WERI-Rb-1 (cell line): ENCODE measurements around the gene SIGLEC9.

Source experiments
- DNase-seq: peaks from one replicate; pipeline ENCODE4 v3.0.0-alpha.2; 2020
- H3K27ac ChIP-seq: fragments of 250-450 bp; sonication (Bioruptor Pico); 2 replicates; pipeline ENCODE4 v1.5.1; 2020; ENCODE audit warnings: mild to moderate bottlenecking, moderate library complexity
- H3K27me3 ChIP-seq: fragments of 250-450 bp; sonication (Bioruptor Pico); 2 replicates; pipeline ENCODE4 v1.5.1; 2021; ENCODE audit warnings: mild to moderate bottlenecking, low read depth, moderate library complexity; ENCODE audit not compliant: insufficient read depth, severe bottlenecking
- H3K36me3 ChIP-seq: fragments of 250-450 bp; sonication (Bioruptor Pico); 2 replicates; pipeline ENCODE4 v1.5.1; 2020; ENCODE audit warnings: mild to moderate bottlenecking, moderate library complexity
- H3K4me3 ChIP-seq: 2 replicates; pipeline ENCODE4 v1.5.1; 2011; ENCODE audit warnings: low read depth, mild to moderate bottlenecking, control low read depth, low read length
- H3K9me3 ChIP-seq: fragments of 250-450 bp; sonication (Bioruptor Pico); 2 replicates; pipeline ENCODE4 v1.5.1; 2021; ENCODE audit warnings: mild to moderate bottlenecking, moderate library complexity; ENCODE audit not compliant: severe bottlenecking
- TF ChIP-seq, protein P1 (sequence below): IDR thresholded peaks from 2 replicates; pipeline ENCODE4 v1.5.1; 2011; ENCODE audit warnings: low read depth, mild to moderate bottlenecking, control low read depth, inconsistent platforms, low read length

The SIGLEC9 gene

DNA sequence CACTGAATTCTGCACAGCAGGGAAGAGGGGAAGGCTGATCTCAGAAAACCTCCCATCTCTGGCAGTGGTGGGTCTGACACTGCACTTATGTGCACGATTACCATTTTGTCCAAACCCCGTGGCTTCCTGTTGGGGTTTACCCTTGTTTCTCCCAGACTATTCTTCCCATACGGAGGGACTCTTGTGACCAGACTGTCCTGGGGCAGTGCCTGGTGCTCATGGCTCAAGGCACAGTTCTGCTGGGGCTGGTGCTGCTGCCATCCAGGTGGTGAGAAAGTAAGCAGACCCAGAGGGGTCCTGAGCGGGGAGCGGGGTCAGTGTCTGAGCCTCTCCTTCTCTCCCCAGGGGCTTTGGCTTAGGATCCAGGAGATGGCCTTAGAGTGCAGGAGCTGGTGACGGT lies 5.1 kb upstream of the SIGLEC9 start:
- Histone ChIP-seq H3K9me3 (no peaks in the 10 kb centered on the region), H3K27ac (no peak overlapping the region), H3K36me3 (no peaks in the 10 kb centered on the region), H3K27me3 (peaks cover 87% of the 10 kb centered on the region), H3K4me3 (no peak overlapping the region)
- DNase-seq: no peak
- TF ChIP-seq, protein P1, sequence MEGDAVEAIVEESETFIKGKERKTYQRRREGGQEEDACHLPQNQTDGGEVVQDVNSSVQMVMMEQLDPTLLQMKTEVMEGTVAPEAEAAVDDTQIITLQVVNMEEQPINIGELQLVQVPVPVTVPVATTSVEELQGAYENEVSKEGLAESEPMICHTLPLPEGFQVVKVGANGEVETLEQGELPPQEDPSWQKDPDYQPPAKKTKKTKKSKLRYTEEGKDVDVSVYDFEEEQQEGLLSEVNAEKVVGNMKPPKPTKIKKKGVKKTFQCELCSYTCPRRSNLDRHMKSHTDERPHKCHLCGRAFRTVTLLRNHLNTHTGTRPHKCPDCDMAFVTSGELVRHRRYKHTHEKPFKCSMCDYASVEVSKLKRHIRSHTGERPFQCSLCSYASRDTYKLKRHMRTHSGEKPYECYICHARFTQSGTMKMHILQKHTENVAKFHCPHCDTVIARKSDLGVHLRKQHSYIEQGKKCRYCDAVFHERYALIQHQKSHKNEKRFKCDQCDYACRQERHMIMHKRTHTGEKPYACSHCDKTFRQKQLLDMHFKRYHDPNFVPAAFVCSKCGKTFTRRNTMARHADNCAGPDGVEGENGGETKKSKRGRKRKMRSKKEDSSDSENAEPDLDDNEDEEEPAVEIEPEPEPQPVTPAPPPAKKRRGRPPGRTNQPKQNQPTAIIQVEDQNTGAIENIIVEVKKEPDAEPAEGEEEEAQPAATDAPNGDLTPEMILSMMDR: no peak

DNA sequence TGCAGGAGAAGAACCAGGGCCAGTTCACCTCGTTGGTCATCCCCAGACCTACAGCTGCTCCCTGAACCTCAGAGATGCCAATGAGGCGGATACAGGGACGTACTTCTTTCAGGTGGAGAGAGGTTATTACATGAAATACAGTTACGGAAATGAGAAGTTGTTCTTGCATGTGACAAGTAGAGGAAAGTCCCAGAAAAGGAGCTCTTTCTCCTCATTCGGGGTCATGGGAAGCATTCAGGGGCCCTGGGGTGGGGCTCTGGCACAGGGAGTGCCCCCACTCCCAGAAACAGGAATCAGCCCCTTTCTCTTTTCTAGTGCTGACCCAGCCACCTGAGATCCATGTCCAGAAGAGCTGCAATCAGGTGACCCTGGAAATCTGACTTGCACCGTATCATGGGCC lies 4.5 kb upstream of the SIGLEC9 start:
- H3K27me3 ChIP-seq: peaks cover 87% of the 10 kb centered on the region
- TF ChIP-seq, protein P1: no peak
- H3K27ac ChIP-seq: no peak overlapping the region
- H3K9me3 ChIP-seq: no peaks in the 10 kb centered on the region
- DNase-seq: no peak
- H3K4me3 ChIP-seq: no peak overlapping the region
- H3K36me3 ChIP-seq: no peaks in the 10 kb centered on the region

DNA sequence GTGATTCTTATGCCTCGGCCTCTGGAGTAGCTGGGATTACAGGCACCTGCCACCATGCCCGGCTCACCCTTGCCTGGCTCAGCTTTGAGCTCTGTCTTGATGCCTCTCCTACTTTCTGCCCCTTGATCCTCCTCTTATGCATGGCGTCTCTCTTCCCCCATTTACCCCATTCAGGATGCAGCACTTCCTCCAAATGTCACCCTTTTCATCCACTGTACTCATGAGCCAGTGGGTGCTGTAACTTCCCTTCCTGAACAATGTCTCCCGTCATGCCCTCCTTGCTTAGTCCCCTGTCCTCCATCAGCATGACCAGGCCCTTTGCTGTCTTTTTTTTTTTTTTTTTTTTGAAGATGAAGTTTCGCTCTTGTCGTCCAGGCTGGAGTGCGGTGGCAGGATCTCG lies 3.4 kb upstream of the SIGLEC9 start:
- Histone ChIP-seq H3K27ac (no peak overlapping the region), H3K36me3 (no peaks in the 10 kb centered on the region), H3K9me3 (no peaks in the 10 kb centered on the region), H3K27me3 (peaks cover 87% of the 10 kb centered on the region), H3K4me3 (no peak overlapping the region)
- DNase-seq: no peak
- TF ChIP-seq, protein P1: no peak

DNA sequence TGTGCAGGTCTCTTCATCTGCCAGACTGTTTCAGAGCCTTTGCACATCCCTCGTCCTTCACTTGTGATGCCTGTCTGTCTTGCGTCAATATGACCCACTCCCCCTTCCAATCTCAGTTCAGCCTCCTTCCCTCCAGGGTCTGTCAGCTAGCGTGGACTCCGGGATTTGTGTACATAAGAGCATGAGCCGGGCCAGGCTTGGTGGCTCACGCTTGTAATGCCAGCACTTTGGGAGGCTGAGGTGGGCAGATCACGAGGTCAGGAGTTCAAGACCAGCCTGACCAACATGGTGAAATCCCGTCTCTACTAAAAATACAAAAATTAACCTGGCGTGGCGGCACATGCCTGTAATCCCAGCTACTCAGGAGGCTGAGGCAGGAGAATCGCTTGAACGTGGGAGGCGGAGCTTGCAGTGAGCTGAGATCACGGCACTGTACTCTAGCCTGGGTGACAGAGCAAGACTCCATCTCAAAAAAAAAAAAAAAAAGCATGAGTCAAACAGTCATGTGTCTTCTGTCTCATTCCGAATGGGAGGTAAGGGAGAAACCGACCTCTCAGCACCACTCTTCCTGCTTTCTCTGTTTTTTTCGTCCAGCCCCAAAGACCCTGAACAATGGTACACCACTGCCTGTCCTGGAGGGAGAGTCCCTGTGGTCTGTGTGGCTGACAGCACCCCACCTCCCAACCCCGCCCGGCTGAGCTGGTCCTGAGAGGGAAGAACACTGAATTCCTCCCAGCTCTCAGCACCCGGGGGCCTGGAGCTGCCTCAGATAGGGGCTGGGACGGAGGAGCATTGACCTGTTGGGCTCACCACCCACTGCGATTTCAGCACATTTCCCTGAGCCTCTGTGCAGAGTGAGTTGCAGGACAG lies 2.4 kb upstream of the SIGLEC9 start:
- no peaks in the 10 kb centered on the region for H3K9me3 ChIP-seq
- TF ChIP-seq, protein P1: no peak
- no peak overlapping the region for H3K4me3 ChIP-seq
- H3K36me3 ChIP-seq: no peaks in the 10 kb centered on the region
- no peak for DNase-seq
- peaks cover 87% of the 10 kb centered on the region for H3K27me3 ChIP-seq
- H3K27ac ChIP-seq: no peak overlapping the region

DNA sequence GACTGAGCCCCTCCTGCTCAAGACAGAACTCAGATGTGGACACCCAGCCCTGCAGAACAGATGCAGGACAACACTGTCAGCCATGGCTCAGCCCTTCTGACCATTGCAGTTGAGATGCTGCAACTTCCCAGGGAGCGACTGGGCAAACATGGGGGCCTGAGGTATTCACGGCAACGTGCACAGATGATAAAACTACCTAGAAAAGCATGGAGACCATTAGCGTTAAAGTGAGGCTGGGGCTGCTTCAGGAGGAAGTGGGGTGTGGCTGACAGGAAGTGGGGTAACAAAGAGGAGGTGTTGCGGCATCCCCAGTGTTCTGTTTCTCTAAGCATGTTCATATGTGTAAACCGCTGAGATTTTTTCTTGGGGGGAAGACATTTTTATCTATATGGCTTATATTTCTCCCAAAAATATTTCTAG lies 1.3 kb upstream of the SIGLEC9 start:
- Histone ChIP-seq H3K27me3 (peaks cover 87% of the 10 kb centered on the region), H3K4me3 (no peak overlapping the region)

More for the DNA sequence above, 1.3 kb upstream of the SIGLEC9 start:
- Histone ChIP-seq H3K27ac (no peak overlapping the region), H3K36me3 (no peaks in the 10 kb centered on the region), H3K9me3 (no peaks in the 10 kb centered on the region)
- no peak for DNase-seq
- TF ChIP-seq, protein P1: no peak
